Ovary (tissue), 3 donors: ENCODE results near the gene SCTR.

Source experiments
- EP300 ChIP-seq: sonication (generic); formaldehyde crosslinking; IDR thresholded peaks from one replicate; pipeline ENCODE4 v1.6.1; 2017; ENCODE audit warnings: antibody characterized with exemption
- POLR2A ChIP-seq: fragments of 450-650 bp; IDR thresholded peaks from one replicate; pipeline ENCODE4 v1.6.1; 2017; ENCODE audit warnings: antibody characterized with exemption, mild to moderate bottlenecking, moderate library complexity
- TF ChIP-seq, protein P1 (sequence below), 3 donors: fragments of 450-650 bp in 2 of 3; fragments of 200-600 bp in 1 of 3; IDR thresholded peaks; one replicate each; pipeline versions ENCODE4 v1.5.1 to v1.8.0; 2016 to 2022; ENCODE audit warnings: antibody characterized with exemption in 3 of 3, mild to moderate bottlenecking in 1 of 3
- donor health status: DM: no; HTN: no; CAD: no.

DNA sequence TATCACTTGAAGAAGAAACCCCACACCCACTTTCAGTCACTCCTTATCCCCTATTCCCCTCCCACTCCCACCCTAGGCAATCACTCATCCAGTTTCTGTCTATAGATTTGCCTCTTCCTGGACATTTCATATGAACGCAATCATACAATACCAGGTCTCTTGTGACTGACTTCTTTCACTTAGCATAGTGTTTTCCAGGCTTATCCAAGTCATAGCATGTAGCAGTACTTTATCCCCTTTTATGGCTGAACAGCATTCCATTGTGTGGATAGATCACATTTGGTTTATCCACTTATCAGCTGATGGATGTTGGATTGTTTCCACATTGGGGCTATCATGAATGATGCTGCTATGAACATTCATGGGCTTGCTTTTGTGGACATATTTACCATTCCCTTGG, 26.6 kb upstream of the SCTR start:
- TF ChIP-seq, protein P1, sequence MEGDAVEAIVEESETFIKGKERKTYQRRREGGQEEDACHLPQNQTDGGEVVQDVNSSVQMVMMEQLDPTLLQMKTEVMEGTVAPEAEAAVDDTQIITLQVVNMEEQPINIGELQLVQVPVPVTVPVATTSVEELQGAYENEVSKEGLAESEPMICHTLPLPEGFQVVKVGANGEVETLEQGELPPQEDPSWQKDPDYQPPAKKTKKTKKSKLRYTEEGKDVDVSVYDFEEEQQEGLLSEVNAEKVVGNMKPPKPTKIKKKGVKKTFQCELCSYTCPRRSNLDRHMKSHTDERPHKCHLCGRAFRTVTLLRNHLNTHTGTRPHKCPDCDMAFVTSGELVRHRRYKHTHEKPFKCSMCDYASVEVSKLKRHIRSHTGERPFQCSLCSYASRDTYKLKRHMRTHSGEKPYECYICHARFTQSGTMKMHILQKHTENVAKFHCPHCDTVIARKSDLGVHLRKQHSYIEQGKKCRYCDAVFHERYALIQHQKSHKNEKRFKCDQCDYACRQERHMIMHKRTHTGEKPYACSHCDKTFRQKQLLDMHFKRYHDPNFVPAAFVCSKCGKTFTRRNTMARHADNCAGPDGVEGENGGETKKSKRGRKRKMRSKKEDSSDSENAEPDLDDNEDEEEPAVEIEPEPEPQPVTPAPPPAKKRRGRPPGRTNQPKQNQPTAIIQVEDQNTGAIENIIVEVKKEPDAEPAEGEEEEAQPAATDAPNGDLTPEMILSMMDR (IDR thresholded peaks at IDR 0.05), result no peak
- TF ChIP-seq POLR2A, result no peak
- TF ChIP-seq EP300, result no peak
